ENCODE data around the gene PRKCZ. TPM values are rescaled to one million over a fixed set of nuclear protein-coding genes. Genes with fewer than 3 reads are reported as not detected.

PRKCZ gene
- total RNA-seq, 2 donors from 2014 or later = 9.6 to 10.9 TPM

GRCh38 chr1:2231532-2232254, 181.5 kb downstream of the PRKCZ start:
- DNase-seq (peak; percentile 51 to 72 (median 65)), ATAC-seq (no peak)
- Histone ChIP-seq H3K36me3 (replicated peaks in 1 of 2; ENCODE audit: insufficient read depth in 1 of 2, low read depth in 2 of 2) (no peaks in the 10 kb centered on the region), H3K4me3 (no peak overlapping the region), H3K27ac (peak overlapping the region in 3 of 4 donors; percentile 57 to 76 (median 74)), H3K4me1 (peaks cover 80% of the 10 kb centered on the region), H3K27me3 (no peaks in the 10 kb centered on the region), H3K9me3 (no peaks in the 10 kb centered on the region)
- WGBS, 2 donors = 60 to 64% methylated on average over 17 to 26 of the region's 26 CpGs
- TF ChIP-seq, protein P1, sequence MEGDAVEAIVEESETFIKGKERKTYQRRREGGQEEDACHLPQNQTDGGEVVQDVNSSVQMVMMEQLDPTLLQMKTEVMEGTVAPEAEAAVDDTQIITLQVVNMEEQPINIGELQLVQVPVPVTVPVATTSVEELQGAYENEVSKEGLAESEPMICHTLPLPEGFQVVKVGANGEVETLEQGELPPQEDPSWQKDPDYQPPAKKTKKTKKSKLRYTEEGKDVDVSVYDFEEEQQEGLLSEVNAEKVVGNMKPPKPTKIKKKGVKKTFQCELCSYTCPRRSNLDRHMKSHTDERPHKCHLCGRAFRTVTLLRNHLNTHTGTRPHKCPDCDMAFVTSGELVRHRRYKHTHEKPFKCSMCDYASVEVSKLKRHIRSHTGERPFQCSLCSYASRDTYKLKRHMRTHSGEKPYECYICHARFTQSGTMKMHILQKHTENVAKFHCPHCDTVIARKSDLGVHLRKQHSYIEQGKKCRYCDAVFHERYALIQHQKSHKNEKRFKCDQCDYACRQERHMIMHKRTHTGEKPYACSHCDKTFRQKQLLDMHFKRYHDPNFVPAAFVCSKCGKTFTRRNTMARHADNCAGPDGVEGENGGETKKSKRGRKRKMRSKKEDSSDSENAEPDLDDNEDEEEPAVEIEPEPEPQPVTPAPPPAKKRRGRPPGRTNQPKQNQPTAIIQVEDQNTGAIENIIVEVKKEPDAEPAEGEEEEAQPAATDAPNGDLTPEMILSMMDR (IDR thresholded peaks at IDR 0.05) = no peak
- peak in 1 of 3 donors; percentile 18 for TF ChIP-seq POLR2A (IDR thresholded peaks at IDR 0.05)
- intact Hi-C loops (cut with DNase I) = loop anchor here (5.0 kb wide), 1 partner anchor 39 kb away; the partner anchor contains the start of gene FAAP20

GRCh38 chr1:2232255-2232915, 182.2 kb downstream of the PRKCZ start:
- 57 to 59% methylated on average over 8 to 17 of the region's 17 CpGs for WGBS, 2 donors
- H3K27me3 ChIP-seq = no peaks in the 10 kb centered on the region
- peaks cover 84% of the 10 kb centered on the region for H3K4me1 ChIP-seq
- H3K4me3 ChIP-seq = no peak overlapping the region
- intact Hi-C loops (cut with DNase I) = loop anchor here (5.0 kb wide), 1 partner anchor 40 kb away; the partner anchor contains the start of gene FAAP20
- TF ChIP-seq, protein P1 (IDR thresholded peaks at IDR 0.05) = no peak
- TF ChIP-seq POLR2A (IDR thresholded peaks at IDR 0.05) = no peak
- DNase-seq (no peak), ATAC-seq (no peak)
- H3K27ac ChIP-seq = peak overlapping the region in 3 of 4 donors; percentile 56 to 76 (median 74)
- H3K36me3 ChIP-seq (replicated peaks in 1 of 2; ENCODE audit: insufficient read depth in 1 of 2, low read depth in 2 of 2) = no peaks in the 10 kb centered on the region
- no peaks in the 10 kb centered on the region for H3K9me3 ChIP-seq

DNA sequence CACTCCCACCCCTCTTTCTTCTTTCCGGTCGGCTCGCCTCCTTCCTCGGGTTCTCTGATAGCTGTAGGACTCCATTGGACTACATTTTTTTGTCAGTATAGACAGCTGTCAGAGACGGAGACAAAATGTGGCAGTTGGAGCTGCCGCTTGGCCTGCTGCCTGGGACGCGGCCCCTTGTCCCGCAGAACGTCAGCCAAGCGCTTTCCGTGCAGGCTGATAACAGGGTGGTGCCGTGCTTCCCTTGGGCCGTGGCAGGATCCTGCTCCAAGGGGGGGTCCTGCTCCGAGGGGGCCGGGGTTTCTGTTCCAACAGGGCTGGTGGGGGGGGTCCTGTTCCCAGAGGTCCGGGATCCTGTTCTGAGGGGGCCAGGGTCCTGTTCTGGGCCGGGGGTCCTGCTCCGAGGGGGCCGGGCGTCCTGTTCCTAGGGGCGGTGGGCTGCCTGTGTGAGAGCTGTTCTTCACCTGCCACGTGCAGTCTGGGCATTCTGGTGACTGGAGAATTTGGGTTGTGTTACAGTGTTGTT, 182.8 kb downstream of the PRKCZ start:
- H3K27ac ChIP-seq = peak overlapping the region in 3 of 4 donors; percentile 56 to 76 (median 74)
- intact Hi-C loops (cut with DNase I) = loop anchor here (5.0 kb wide), 1 partner anchor 41 kb away; the partner anchor contains the start of gene FAAP20
- no peak for ATAC-seq

GRCh38 chr1:2233468-2233867, 183.3 kb downstream of the PRKCZ start:
- DNase-seq = no peak
- Histone ChIP-seq H3K4me1 (peaks cover 95% of the 10 kb centered on the region), H3K36me3 (replicated peaks in 1 of 2; ENCODE audit: insufficient read depth in 1 of 2, low read depth in 2 of 2) (no peaks in the 10 kb centered on the region), H3K9me3 (no peaks in the 10 kb centered on the region), H3K4me3 (no peak overlapping the region), H3K27me3 (no peaks in the 10 kb centered on the region), H3K27ac (peak overlapping the region in 3 of 4 donors; percentile 56 to 76 (median 74))
- intact Hi-C loops (cut with DNase I) = loop anchor here (5.0 kb wide), 1 partner anchor 41 kb away; the partner anchor contains the start of gene FAAP20
- TF ChIP-seq POLR2A (IDR thresholded peaks at IDR 0.05) = no peak
- TF ChIP-seq, protein P1 (IDR thresholded peaks at IDR 0.05) = no peak
- no peak for ATAC-seq
- WGBS, 2 donors = 82% methylated on average over 12 of the region's 12 CpGs; no CpG with 5 or more reads in 1 of the 2 donors

More for the DNA sequence above, 182.8 kb downstream of the PRKCZ start:
- H3K9me3 ChIP-seq = no peaks in the 10 kb centered on the region
- peaks cover 90% of the 10 kb centered on the region for H3K4me1 ChIP-seq
- no peak overlapping the region for H3K4me3 ChIP-seq
- no peaks in the 10 kb centered on the region for H3K27me3 ChIP-seq
- 44 to 49% methylated on average over 16 to 18 of the region's 23 CpGs for WGBS, 2 donors
- no peak for DNase-seq
- TF ChIP-seq POLR2A (IDR thresholded peaks at IDR 0.05) = no peak
- TF ChIP-seq, protein P1 (IDR thresholded peaks at IDR 0.05) = no peak
- H3K36me3 ChIP-seq (replicated peaks in 1 of 2; ENCODE audit: insufficient read depth in 1 of 2, low read depth in 2 of 2) = no peaks in the 10 kb centered on the region
